Measurements from ENCODE around the gene NWD2.

GRCh38 chr4:37224854-37225253 is 19.7 kb upstream of the NWD2 start:
- TF ChIP-seq, protein P1, sequence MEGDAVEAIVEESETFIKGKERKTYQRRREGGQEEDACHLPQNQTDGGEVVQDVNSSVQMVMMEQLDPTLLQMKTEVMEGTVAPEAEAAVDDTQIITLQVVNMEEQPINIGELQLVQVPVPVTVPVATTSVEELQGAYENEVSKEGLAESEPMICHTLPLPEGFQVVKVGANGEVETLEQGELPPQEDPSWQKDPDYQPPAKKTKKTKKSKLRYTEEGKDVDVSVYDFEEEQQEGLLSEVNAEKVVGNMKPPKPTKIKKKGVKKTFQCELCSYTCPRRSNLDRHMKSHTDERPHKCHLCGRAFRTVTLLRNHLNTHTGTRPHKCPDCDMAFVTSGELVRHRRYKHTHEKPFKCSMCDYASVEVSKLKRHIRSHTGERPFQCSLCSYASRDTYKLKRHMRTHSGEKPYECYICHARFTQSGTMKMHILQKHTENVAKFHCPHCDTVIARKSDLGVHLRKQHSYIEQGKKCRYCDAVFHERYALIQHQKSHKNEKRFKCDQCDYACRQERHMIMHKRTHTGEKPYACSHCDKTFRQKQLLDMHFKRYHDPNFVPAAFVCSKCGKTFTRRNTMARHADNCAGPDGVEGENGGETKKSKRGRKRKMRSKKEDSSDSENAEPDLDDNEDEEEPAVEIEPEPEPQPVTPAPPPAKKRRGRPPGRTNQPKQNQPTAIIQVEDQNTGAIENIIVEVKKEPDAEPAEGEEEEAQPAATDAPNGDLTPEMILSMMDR (conservative IDR thresholded peaks at IDR 0.05; ENCODE audit: low read depth, low read length): no peak
- no peak for TF ChIP-seq EZH2 (IDR thresholded peaks at IDR 0.05; ENCODE audit: borderline replicate concordance, low read depth, low read length, poor library complexity, severe bottlenecking)
